GM19468 (cell line): Measurements from ENCODE around the gene PRR23A.

Experiments
- ATAC-seq: cut with Tn5 transposase; IDR thresholded peaks from one replicate; pipeline ENCODE4 v1.9.1; 2021; ENCODE audit warnings: mild to moderate bottlenecking, moderate library complexity, moderate number of reproducible peaks; ENCODE audit not compliant: unreplicated experiment; ENCODE audit errors: extremely low read depth

PRR23A gene

DNA sequence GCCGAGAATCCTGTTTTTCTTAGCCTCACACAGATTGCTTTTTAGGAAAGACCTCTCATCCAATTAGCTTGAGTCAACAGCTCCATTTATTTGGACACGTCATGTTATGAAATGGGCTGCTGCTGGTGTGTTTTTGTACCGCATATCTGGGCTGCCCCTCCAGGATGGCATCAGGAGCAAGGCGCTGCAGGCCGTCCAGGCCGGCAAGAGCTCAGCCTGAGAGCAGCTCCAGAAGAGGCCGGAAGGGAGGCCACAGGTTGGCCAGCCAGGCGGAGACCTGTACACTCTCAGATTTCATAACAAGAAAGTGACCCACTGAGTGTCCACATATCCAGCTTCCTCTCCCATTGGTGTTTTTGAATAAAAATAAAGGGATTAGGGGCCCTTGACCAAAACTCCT lies 30.7 kb downstream of the PRR23A start:
- no peak for ATAC-seq

DNA sequence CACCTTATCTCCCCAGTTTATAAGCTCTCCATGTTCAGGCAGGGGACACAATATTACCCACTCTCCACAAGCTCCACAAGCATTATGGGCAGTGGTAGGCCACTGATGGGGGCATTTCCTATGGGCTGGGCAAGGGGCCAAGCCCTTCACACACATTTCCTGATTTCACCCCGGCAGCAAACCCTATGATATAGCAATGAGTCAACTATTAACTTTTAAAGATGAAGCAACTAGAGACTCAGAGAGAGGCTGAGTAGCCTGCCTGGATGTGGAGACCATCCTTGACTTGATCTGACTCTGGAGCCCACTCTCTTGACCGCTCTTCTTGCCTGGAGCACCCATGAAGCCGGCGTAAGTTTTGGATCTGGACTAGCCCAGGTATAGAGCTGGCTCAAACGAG lies 31.6 kb downstream of the PRR23A start:
- no peak for ATAC-seq

DNA sequence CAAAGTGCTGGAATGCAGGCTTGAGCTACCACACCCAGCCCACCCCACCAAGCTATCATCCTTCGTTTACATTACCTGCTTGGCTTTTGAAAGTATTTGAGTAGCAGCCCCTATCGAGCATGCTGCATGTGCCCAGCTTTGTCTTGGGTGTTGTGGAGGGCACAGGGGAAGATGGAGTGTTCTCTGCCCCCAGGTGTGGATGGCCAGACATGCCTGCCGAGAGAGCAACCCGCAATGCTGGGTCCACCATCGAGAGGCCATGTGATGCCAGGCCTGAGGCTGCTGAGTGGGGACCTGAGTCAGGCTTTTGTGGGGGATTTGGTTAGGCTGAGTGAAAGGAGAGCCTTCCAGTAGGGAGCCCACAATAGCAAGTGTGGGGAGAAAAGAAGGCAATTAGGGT lies 33.1 kb downstream of the PRR23A start:
- ATAC-seq: no peak

DNA sequence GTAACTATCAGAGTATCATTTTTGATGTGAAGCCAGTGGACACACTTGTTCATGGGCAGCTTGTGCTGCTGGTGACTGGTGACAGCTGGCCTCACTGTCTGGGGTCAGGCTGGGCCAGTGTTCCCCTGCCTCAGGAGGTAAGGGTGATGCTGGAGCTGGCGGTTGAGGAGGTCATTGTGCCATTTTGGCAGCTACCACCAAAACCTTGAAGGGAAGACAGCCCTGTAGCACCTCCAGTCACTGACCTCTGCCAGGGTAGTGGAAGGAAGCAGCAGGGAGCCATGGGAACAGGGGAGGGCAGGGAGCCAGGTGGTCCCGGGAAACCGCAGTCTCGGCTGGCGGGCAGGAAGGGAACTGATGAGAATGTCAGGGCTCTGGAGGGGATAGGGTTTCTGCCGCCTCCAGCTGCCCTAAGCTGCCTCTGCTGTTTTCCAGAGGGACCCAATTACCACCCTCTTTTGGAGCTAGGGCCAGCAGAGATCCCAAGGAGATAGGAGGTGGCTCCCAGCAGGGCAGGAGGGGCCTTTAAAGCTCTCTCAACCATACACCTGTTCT lies 34.2 kb downstream of the PRR23A start:
- no peak for ATAC-seq

DNA sequence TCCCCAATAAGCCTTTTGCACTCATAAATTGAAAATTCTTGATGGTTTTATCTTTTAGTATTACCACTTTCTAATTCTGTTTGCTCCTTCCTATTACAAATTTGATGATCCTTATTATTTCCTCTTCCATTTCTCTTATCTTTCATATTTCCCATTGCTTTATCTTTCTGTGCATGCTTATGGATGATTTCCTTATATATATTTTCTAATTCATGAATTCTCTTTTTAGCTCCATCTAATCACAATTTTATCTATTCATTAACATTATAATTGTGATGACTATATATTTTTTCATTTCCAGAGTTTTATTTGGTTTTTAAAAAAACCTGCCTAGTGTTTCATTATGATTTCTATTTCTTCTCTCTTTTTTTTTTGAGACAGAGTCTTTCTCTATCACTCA lies 41.1 kb downstream of the PRR23A start:
- no peak for ATAC-seq

DNA sequence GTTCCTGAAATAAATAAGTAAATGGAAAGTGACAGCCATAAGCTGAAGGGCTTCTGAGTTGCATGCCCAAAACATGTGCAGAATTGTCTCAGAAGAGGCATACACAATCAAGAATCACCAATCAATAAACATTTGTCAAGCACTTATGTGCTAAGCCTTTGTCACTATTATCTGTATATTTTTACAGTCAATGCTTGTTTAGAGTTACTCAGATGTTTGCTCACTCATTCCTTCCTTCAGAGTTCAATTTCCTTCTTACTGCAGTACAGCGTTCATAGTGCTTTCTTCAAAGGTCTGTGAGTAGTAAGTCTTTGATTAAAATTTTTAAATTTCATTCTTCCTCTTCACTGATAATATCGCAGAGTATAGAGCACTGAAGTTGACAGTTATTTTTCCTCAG lies 41.8 kb downstream of the PRR23A start:
- no peak for ATAC-seq

DNA sequence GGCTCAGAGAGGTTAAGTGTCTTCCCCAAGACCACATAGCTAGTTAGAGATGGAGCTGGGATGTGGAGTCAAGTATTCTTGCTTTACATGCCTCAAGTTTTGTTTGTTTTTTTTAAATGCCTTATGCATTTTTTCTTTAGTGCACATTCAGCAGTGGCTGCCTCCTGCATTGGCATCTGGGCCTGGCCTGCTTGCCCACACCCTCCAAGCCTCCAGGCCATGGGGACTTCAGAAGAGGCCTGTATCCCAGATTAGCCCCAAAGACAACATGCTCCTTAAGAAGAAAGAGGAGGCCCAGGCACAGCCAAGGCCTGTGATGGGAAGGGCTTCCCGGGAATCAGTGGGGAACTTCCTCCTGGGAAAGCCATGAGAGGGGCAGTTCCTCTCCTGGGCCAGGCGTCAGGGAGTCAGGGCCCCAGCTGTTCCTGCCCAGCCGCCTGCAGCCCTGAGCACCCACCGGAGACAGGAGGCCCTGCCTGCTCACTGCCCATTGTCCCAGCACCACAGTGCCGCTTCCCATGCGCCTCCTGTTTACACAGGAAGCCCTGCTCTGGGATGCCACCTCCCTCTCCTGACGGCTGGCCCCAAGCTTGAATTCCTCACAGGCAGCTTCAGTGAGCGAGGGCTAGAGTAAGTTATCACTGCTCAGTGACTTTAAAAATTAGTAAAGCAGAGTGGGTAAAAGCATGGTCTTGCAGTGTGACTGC lies 43.1 kb downstream of the PRR23A start:
- ATAC-seq: no peak

DNA sequence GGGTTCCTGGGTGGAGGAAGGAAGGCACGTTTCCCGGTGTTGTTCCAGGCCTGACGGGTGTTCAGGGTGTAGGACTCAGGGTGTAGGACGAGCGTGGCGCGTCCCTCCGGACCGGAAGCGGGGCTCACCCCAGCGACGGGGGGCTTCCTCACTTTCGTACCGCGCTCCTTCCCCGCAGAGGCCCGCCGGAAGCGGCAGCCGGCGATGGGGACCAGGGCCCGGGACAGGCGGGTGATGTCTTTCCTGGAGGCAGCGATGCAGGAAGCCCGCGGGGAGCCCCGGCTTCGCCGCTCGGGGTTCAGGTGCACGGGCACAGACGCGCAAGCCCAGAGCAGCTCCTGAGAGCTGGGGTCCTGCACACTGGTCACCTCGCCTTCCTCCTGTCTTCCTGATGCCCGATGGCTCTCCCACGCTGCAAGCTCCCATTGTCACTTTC lies 45.6 kb downstream of the PRR23A start:
- ATAC-seq: no peak
